Measurements from ENCODE around the gene DUSP2.
A peak's percentile ranks its signal among the peaks of the same experiment; 100 is the strongest.
"Not testable (repeated sequence)": the region's sequence is repeated elsewhere in the genome, so short reads cannot be mapped to it uniquely, and the experiment has no call there.

The DUSP2 gene

DNA sequence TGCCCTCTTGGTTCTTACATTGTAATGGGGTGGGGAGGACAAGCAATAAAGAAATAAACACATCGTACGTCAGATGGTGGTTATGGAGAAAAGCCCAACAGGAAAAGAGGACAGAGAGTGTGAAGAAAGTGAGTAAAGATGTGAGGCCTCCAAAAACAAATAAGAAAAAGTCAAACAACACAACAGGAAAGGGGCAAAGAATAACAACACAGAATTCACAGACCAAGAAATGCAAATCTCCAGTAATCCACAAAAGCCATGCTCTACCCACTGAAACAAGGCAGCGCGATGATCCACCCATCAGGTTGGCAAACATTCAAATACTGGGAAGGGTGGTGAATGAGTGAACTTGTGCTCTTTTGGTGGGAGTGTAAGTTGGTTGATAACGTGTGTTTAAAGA, 16.7 kb upstream of the DUSP2 start:
- peak; percentile 61 for DNase-seq (ENCODE audit: low spot score)

DNA sequence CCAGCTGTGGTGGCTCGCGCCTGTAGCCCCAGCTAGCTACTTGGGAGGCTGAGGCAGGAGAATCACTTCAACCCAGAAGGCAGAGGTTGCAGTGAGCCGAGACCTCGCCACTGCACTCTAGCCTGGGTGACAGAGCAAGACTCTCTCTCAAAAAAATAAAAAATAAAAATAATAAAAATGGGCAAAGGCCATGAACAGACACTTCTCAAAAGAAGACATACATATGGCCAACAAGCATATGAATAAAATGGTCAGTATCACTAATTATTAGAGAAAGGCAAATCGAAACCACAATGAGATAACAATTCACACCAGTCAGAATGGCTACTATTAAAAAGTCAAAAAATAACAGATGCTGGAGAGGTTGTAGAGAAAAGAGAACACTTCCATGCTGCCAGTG, 15.1 kb upstream of the DUSP2 start:
- not testable (repeated sequence) for DNase-seq (ENCODE audit: low spot score)

DNA sequence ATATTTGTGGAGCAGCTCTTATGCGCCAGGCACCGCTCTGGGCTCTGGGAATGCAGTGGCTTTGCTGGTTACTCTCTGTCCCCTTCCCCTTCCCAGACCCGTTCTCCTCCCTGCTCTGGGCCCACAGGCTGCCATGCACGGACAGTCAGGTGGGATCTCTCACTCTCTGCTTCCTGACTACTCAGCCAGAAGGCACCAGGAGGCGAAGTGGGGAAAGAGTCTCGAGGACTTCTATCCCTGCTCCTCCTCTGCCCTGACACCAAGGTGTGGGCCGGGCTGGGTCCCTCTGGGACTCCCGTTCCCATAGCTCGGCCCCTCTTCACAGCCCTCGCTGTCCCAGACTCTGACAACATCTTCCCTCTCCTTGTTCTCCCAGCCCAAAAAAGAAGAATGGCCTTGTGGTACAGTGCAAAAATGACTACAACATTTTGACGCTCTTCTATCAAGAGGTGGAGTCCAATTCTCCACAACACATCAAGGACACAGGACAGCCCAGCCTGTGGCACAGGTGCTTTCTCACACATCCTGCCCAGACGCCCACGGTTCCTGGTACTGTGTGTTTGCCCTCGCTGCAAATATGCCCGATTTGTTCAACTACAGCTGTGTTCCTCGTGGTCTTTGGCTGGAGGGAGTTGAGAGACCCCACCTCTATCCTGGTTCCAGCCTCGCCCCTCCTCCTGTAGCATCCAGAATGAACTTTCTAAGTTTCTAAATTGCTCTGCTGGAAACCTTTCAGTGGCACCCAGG, 14.0 kb upstream of the DUSP2 start:
- no peak for DNase-seq (ENCODE audit: low spot score)

DNA sequence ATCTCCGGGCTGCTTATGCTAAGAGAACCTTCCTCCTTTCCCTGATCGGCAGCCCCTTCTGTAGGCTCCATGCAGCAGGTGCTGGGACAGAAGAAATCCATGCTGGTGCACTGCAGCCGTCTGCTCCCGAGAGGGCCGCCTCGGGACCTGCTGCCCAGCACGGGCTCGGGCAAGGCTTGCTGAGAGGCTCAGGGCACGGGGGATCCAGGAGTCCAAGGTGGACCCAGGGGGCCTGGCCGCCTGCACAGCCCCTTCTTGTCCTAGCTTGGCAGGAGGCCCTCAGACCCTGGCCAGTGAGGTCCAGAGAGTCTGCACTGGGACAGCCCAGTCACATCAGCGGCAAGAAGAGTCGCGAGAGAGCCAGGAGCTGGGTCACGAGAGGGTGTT, 13.3 kb upstream of the DUSP2 start:
- DNase-seq (ENCODE audit: low spot score) = no peak

DNA sequence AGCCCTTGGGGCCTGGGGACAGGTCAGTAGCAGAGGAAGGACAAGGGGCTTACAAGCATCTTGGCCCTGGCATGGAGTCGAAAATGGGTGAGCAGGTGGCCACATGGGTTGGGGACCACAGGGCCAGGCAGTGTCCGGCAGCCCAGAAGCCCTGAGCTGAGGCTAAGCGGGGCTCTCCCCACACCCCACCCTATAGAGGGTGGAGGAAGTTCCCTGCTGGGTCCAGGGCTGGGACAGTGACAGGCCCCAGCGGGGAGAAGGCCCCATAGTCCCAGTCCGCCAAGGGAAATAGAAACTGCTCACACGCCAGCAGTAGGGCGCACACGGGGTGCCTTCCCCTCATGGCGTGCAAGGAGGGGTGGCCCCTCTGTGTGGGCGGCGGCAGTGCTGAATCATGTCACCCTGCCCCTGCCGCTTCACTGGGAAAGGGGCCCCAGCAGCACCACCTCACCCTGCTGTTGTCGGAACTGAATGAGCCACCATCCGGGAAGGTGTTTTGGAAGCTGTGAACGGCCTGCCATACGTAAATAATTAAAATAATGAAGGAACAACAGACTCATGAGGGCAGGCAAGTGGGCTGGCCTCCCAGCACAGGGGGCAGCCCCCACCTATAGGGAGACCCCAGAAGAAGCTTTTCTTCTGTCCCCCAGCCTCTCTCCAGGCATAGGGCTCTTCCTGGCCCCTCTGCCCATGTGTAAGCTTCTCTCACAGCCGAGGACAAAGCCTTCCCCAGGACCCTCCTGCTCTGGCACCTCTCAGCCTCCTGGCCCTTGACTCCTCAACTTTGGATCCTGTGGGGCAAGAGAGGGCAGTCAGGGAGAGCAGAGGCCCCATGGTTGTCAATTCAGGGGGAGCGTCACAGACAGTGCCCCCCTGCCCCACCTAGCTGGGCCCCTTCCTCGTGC, 12.7 kb upstream of the DUSP2 start:
- peak; percentile 60 for DNase-seq (ENCODE audit: low spot score)

DNA sequence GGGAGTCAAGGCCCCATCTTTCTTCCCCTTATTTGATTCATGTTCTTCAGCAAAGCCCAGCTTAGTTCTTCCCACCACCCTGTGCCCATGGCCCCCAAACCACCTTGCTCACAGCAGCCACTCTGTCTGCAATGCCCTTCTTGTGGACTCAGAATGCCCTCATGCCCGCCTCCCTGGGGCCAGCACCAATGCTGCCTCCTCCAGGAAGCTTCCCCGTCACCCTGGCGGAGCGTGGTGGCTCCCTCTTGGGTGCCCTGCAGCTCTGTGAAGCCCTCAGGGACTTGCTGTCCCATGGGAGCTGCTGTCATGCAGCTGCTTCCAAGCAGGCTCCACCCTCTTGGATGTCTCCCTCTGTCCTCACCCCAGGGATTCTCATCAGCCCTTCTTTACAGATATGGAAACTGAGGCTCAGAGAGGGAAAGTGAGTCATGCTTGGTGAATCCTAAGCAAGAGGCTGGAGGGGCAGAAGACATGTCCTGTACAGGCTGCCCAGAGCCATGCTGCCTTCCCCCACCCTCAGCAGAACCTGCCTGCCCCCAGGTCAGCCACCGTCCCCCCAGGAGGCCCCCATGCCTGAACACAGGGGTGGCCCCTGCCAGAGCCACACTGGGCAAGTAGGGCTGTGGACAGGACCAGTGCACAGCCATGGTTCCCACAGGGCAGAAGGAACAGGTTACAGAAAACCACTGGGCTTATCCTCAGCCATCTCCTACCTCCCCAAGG, 11.8 kb upstream of the DUSP2 start:
- no peak for DNase-seq (ENCODE audit: low spot score)

DNA sequence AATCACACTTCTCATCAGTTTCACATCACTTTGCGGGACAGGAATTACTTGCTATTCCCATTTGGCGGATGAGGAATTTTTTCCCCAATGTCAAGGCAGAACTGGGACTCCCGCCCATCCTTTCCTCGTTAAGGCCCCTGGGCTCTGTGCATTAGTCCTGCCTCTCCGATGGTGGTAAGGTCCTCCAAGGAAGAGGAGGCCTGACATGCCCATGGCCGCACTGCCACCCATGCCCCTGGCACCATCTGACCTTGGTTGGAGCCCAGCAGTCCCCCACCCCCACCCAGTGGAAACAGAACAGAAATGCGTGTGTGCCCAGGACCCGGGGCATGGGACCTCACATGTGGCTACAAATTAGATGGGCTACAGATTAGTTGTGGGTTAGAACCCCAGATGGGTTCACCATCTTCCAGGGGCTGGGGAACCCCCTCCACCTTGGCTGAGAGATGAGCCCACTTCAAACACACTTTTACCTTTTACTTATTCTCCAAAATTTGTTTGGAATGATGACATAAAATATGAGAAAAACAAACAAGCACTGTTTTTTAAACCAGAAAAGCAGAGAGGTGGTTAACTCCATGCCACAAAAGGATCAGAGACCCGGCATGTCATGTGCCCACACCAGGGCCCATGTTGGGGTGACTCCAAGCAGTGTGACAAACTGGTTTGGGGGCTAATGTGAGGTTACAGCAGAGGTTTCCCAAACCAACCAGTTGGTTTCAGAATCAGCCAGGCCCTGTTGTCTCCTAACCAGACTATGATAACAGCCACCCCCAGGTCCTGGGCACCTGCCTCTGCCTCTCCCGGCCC, 11.0 kb upstream of the DUSP2 start:
- no peak for DNase-seq (ENCODE audit: low spot score)

DNA sequence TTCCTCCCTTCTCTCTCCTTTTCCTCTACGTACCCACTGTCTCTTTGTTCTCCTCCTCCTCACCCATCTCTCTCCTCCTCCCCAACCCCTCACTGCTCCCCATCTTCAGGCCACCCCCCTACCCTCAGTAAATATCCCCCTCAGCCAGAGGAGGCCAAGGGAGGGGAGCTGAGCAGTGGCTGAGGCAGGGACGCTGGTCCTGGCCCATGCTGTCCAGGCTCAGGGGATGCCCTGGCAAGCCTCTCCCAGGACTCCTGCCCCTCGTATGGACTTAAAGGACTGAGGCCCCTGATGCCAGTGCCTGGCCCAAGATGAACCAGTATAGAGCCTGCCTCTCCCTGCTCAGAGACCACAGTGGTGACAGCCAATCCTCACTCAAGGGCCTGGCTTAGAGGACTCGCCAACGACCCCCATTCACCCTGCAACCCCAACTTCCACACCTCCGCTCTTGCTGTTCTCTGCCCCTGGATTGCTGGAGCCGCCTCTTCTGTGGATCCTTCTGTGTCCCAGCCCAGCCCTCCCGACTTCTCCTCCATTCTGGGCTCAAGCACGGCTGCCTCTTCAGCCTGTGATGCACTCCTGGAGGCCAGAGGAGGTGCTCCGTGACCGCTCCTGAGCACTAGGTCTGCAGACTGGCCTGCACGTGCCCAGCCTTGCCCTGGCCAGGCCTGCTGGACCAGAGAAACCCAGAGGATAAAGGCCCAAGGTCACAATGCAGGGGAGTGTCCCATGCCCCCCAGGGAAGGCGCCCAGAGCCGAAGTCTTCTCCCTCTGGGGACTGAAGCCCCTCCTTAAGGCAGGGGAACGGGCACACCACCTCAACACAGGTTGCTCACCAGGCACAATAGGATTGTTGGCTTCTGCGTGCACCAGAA, 9.5 kb upstream of the DUSP2 start:
- no peak for DNase-seq (ENCODE audit: low spot score)

DNA sequence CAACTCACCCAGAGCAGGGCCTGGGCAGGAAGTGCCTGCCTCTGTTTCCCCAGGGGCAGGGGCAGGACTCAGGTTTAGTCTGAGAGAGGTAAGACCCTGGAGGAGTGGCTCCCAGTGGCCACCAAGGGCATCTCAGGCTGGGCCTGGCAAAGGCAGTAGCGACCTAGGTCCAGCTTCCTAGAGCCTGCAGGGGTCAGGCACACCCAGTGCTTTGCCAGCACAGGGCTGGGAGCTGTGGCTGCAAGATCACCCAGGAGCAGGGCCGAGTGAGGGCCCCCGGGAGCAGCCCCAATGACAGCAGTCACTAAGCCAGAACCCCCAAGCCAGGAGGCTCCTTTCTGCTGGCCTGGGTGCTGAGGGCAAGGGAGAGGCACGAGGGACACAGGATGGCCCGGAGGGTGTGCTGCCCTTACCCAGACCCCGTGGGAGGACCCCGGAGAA, 8.8 kb upstream of the DUSP2 start:
- no peak for DNase-seq (ENCODE audit: low spot score)

DNA sequence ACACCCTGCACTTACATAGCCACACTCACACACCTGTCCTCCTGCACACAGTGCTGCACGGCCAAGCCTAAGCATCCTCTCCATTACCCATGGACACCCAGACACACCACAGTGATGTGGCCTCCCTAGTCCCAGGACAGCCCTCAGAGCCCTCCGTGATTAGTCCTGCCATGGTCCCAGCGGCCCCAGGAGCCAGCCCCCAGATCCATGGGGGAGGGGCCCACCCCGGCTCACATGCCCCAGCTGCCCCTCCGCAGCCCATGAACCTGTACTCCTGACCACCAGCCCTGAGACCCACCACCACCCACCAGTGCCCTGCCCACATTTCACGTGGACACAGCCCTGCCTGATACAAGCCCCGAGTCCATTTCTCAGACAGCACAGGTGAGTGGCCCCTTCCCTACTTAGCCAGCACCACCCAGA, 8.1 kb upstream of the DUSP2 start:
- DNase-seq (ENCODE audit: low spot score) = no peak

DNA sequence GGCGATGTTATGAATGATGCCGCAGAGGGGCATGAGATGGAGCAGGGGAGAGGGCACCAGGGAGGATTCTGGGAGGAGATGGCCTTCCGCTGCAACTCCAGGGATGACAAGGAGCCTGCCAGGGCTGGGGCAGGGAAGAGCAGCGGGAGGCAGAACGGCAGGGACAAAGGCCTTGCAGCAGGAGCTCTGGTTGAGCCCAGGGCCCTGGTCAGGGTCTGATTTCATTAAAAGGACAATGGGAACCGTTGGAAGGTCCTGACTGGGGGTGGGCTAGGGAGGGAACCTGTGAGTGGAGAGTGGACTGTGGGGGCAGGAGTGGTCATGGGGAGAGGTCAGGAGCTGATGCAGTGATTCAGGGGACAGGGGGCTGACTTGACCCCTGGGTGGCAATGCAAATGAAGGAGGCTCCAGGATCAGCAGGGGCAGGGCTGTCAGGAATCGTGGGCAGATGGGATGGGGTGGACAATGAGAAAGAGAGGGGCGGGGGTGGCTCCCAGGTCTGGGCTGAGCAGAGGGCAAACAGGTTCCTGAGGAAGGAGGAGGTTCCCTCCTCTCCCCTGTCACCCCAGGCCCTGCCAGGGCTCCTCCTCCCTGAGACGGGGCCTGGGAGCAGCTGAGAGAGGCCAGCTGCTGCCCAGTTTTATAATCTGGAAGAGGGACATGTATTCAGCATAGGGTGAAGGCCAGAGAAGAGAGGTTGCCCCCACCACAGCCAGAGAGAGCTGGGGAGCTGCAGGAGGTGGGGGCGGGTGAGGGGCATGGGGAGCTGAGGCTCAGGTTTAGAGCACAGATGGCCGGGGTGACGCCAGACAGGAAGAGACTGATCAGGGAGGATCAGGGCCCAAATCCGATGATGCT, 7.3 kb upstream of the DUSP2 start:
- DNase-seq (ENCODE audit: low spot score) = no peak

DNA sequence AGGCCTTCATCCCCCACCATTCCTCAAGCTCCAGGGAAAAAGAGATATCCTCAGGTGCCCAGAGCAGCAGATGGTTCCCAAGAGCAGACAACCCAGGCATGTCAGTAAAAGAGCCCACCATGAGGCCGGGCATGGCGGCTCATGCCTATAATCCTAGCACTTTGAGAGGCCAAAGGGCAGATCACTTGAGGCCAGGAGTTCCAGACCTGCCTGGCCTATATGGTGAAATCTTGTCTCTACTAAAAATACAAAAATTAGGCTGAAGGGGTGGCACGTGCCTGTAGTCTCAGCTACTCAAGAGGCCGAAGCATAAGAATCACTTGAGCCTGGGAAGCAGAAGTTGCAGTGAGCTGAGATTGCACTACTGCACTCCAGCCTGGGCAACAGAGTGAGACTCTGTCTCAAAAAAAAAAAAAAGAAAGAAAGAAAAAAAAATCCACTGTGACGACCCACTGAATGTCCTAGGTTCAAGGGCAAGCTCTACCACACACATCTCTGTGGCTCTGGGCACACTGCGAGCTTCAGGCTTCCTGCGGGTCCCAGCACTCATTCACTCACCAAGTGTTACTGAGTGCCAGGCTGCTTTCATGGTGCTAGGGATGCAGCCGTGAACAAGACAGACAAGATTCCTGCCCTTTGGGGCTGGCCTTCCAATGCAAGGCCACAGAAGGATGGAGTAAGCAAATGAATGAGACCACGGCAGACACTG, 6.5 kb upstream of the DUSP2 start:
- no peak for DNase-seq (ENCODE audit: low spot score)

DNA sequence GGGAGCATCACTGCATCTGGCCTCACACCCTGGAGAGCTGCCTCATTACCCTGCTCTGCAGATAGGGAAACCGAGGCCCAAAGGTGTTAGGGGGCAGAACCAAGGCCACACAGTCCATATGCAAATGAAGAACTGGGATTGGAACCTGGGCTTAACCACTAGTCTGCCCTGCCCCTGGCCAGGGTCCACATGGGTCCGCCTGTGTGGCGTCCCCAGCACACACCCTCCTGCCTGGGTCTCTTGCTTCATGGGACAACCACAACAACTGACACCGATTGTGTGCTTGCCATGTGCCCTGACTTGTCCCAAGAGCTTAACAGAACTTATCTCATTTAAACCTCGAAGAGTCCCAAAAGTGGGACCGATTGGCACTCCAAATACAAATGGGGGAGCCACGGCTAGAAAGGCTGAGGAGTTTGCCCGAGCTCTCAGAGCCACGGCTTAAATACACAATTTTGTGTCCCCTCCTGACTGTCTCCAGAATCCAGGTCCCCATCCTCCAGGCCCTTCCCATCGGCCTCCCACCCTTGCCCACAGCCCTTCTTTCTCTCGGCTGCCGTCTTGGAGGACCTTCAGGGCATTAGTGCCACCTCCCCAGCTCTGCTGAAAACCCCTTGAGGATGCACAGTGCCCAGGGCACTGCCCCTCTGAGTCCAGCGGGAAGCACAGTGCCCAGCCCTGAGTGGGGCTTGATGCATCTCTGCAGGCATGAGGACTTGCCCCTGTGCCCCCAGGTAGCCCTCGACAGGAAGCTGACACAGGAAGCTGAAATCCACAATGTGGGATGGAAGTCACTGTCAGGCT, 5.8 kb upstream of the DUSP2 start:
- DNase-seq (ENCODE audit: low spot score) = no peak

DNA sequence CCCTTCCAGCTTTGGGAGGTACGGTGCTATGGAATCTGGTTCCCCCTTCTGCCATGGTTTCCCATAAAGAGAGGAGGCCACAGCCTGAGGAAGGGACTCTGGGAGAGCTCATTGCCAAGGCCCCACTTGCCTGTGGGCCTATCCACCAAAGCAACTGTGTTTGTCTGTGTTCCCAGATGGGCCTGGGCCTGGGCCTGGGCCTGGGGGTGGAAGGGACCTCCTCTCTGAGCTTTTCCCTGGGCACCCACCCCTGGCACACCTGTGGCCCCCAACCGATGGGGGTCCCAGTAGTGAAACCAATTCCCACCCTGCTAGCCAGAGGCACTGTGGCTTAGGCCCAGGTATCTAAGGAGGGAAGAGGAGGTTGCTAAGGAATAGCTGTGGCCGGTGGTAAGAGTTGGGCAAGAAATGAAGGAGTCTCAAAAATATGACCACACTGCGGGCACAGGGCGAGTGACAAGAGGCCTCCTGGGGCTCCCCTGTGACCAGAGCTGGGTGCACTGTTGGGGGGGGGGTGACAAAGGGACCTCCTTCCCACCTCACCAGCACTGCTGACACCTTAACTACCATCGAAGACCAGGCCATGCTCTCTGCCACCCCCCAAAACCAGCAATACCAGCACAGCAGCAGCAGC, 4.9 kb upstream of the DUSP2 start:
- no peak for DNase-seq (ENCODE audit: low spot score)

DNA sequence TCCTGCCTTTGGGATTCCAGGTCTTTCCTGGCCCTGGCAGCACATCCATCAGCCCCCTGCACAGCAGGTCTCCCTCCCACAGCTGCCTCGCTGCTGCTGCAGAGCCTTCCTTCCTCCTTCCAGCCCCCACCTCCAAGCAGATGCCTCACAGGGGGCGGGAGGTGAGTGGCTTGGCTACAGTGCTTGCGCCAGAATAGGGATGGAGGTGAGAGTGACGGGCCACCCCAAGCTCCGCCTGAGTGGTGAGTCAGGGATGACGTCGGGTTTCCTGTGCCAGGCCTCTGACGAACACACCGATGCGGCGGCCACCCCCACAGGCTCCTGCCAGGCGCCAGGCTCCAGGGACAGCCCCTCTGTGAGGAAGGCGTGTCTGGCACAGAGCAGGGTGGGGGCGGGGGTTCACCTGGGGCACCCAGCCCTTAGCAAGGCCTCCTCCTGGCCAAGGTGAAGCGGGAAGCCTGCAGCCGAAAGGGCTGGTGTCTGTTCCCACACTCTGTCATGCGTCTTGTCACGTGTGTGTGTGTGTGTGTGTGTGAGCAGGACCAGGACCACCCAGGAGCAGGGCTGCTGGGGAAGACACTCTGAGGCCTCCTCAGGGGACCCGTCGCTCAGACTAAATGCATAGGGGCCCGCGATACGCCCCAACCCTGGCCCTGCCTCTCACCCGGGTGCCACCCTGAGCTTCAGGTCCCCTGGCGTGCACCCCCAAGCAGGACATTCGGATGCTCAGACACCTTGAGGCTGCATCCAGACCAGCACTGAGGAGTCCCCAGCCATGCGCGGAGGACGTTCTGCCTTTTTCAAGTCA, 3.4 kb upstream of the DUSP2 start:
- DNase-seq (ENCODE audit: low spot score) = peak; percentile 30

DNA sequence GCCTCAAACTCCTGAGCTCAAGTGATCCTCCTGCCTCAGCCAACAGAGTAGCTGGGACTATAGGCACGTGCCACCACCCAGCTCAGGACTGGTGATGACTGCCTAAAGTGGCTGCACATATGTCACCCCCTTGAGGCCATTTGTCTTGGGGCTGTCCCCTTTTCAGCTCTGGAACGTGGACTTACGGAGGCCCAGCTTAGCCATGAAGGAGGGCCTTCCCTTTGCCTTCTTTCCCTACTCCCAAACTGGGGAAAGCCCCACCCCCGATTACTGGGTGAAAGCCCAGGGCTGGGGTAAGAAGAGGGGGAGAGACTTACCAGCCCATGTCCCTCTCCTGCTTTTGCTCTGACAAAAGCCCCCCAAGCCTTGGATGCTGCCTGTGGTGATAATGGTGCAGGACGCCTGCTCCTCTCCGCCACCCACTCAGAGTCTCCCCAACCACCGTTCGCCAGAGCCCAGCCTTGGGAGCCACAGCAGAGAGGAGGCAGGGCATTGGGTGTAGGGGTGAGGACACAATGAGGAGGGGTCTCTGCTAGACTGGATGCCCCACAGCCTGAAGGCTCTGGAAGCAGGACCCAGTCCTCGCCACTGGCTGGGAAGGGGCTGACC, 2.5 kb upstream of the DUSP2 start:
- DNase-seq (ENCODE audit: low spot score) = no peak

Measured in hematopoietic multipotent progenitor cell treated with erythropoietin and hydrocortisone succinate and interleukin-3 and kit ligand, for 15 days (in vitro differentiated cells).